Hematopoietic multipotent progenitor cell (in vitro differentiated cells): ENCODE measurements around the gene LAMB4. TPM values are rescaled to one million over a fixed set of nuclear protein-coding genes. Genes with fewer than 3 reads are reported as not detected.
A peak's percentile ranks its signal among the peaks of the same experiment; 100 is the strongest.

Source experiments
- DNase-seq, 3 donors: peaks; one replicate each; pipeline ENCODE4 v3.0.0-alpha.2; 2011 to 2015; ENCODE audit warnings: low read depth in 2 of 3, low spot score in 2 of 3
- total RNA-seq: library from RNA; depleted of rRNA; stranded (reverse); fragments of >200 nt; gene quantifications from one replicate; pipeline ENCODE4 v1.2.3, GENCODE V29; 2012

Gene LAMB4
- total RNA-seq = not detected

GRCh38 chr7:108130261-108130660 is at the start of gene LAMB4:
LAMB4 (minus strand) TSS chr7:108130361; CDS start chr7:108123164, 7,197 bp downstream.
- DNase-seq = no peak

- no peak for DNase-seq
Measured at GRCh38 chr7:108178398-108178797, 48.2 kb upstream of the LAMB4 start.

GRCh38 chr7:108171164-108171563 is 41.0 kb upstream of the LAMB4 start:
- no peak for DNase-seq

GRCh38 chr7:108170251-108170650 is 40.1 kb upstream of the LAMB4 start:
- no peak for DNase-seq

- DNase-seq = no peak
Measured at GRCh38 chr7:108167460-108167859, 37.3 kb upstream of the LAMB4 start.

- no peak for DNase-seq
Measured at GRCh38 chr7:108166687-108167086, 36.5 kb upstream of the LAMB4 start.

- no peak for DNase-seq
Measured at GRCh38 chr7:108165723-108166122, 35.6 kb upstream of the LAMB4 start.

GRCh38 chr7:108164946-108165345 is 34.8 kb upstream of the LAMB4 start:
- no peak for DNase-seq

GRCh38 chr7:108164342-108164741 is 34.2 kb upstream of the LAMB4 start:
- DNase-seq = no peak

- DNase-seq = no peak
Measured at GRCh38 chr7:108158776-108159175, 28.6 kb upstream of the LAMB4 start.

- no peak for DNase-seq
Measured at GRCh38 chr7:108157606-108158335, 27.6 kb upstream of the LAMB4 start.

GRCh38 chr7:108156897-108157605 is 26.9 kb upstream of the LAMB4 start:
- DNase-seq = no peak

GRCh38 chr7:108152198-108152597 is 22.0 kb upstream of the LAMB4 start:
- no peak for DNase-seq

- peak in 1 of 3 donors; percentile 17 for DNase-seq
Measured at GRCh38 chr7:108149908-108150307, 19.7 kb upstream of the LAMB4 start.

- no peak for DNase-seq
Measured at GRCh38 chr7:108149119-108149518, 19.0 kb upstream of the LAMB4 start.

GRCh38 chr7:108147031-108147563 is 16.9 kb upstream of the LAMB4 start:
- DNase-seq = no peak

GRCh38 chr7:108146070-108146842 is 16.1 kb upstream of the LAMB4 start:
- DNase-seq = peak in 2 of 3 donors; percentile 50 to 84

- DNase-seq = no peak
Measured at GRCh38 chr7:108145401-108145800, 15.2 kb upstream of the LAMB4 start.

- DNase-seq = no peak
Measured at GRCh38 chr7:108144931-108145330, 14.8 kb upstream of the LAMB4 start.

GRCh38 chr7:108143658-108144420 is 13.7 kb upstream of the LAMB4 start:
- DNase-seq = no peak
